Right lobe of liver (tissue), 4 donors: ENCODE results near the gene SIGLEC1.

ENCODE experiments used
- POLR2A ChIP-seq: fragments of 450-650 bp; IDR thresholded peaks from one replicate; pipeline ENCODE4 v1.6.1; 2017; ENCODE audit warnings: antibody characterized with exemption, mild to moderate bottlenecking
- TF ChIP-seq, protein P1 (sequence below), 4 donors: fragments of 200-600 bp in 3 of 4; fragments of 450-650 bp in 1 of 4; IDR thresholded peaks; one replicate each; pipeline versions ENCODE4 v1.5.1 to v1.8.0; 2016 to 2022; ENCODE audit warnings: antibody characterized with exemption in 4 of 4, mild to moderate bottlenecking in 2 of 4
- donor health status: DM: no; HTN: no; CAD: no.
- donor health status: DM: no; HTN: no; CAD: no.
- donor health status: DM: no; HTN: yes; CAD: no.

DNA sequence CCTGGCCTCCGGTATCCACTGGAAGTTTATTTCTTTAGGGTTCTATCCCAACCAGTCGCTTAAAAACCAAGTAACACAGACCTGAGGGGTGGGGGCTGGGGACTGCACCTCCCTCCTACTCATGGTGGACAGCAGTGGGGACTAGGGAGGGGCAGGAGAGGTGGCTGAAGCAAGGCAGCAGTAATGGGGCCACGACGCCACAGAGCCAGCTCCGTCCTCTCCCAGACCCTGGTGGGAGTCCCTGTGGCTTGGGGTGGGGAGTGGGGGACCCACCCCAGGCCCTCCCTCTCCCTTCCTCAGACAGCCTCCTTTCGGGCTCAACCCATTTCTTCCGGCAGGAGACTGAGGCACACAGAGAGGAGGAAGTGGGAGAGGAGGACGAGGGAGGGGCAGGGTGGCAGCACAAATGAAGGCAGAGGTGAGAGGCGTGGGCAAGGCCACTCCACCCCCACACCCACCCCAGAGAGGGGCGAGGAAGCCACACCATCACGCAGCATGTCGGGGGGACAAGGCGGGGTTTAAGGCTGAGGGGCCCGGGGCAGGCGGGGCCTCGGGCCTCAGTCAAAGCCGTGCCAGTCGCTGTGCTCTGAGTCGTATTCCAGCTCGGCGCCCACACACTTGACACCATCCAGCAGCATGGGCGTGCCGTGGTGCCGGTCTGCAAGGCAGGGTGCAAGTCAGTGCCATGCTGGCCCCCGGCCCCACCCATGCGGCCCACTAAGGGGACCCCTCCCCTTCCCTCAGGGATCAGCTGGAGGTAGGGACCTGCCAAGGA lies 41.3 kb upstream of the SIGLEC1 start:
- TF ChIP-seq POLR2A, result no peak
- TF ChIP-seq, protein P1, sequence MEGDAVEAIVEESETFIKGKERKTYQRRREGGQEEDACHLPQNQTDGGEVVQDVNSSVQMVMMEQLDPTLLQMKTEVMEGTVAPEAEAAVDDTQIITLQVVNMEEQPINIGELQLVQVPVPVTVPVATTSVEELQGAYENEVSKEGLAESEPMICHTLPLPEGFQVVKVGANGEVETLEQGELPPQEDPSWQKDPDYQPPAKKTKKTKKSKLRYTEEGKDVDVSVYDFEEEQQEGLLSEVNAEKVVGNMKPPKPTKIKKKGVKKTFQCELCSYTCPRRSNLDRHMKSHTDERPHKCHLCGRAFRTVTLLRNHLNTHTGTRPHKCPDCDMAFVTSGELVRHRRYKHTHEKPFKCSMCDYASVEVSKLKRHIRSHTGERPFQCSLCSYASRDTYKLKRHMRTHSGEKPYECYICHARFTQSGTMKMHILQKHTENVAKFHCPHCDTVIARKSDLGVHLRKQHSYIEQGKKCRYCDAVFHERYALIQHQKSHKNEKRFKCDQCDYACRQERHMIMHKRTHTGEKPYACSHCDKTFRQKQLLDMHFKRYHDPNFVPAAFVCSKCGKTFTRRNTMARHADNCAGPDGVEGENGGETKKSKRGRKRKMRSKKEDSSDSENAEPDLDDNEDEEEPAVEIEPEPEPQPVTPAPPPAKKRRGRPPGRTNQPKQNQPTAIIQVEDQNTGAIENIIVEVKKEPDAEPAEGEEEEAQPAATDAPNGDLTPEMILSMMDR (IDR thresholded peaks at IDR 0.05), result no peak
